Endothelial cell (in vitro differentiated cells): ENCODE results near the gene GPR84. TPM values are rescaled to one million over a fixed set of nuclear protein-coding genes. Genes with fewer than 3 reads are reported as not detected.
A peak's percentile ranks its signal among the peaks of the same experiment; 100 is the strongest.

Experiments
- DNase-seq: peaks from one replicate; pipeline ENCODE4 v3.0.0; 2021; ENCODE audit warnings: low spot score
- H3K27ac Mint-ChIP-seq: one replicate; pipeline ENCODE4 v1.8.0; 2021; ENCODE audit warnings: mixed read lengths, inconsistent platforms; ENCODE audit not compliant: unreplicated experiment
- H3K27me3 Mint-ChIP-seq: one replicate; pipeline ENCODE4 v1.8.0; 2021; ENCODE audit warnings: mild to moderate bottlenecking, moderate library complexity, mixed read lengths, inconsistent platforms; ENCODE audit not compliant: unreplicated experiment
- H3K36me3 Mint-ChIP-seq: one replicate; pipeline ENCODE4 v1.8.0; 2021; ENCODE audit warnings: mild to moderate bottlenecking, low read depth, mixed read lengths, inconsistent platforms; ENCODE audit not compliant: unreplicated experiment
- H3K4me1 Mint-ChIP-seq: one replicate; pipeline ENCODE4 v1.8.0; 2021; ENCODE audit warnings: mild to moderate bottlenecking, mixed read lengths, inconsistent platforms; ENCODE audit not compliant: unreplicated experiment
- H3K4me3 Mint-ChIP-seq: one replicate; pipeline ENCODE4 v1.8.0; 2021; ENCODE audit warnings: mild to moderate bottlenecking, mixed read lengths, inconsistent platforms; ENCODE audit not compliant: unreplicated experiment
- H3K9me3 Mint-ChIP-seq: one replicate; pipeline ENCODE4 v1.8.0; 2021; ENCODE audit warnings: mixed read lengths, inconsistent platforms; ENCODE audit not compliant: unreplicated experiment
- CTCF ChIP-seq: fragments of 200-600 bp; sonication (generic); IDR thresholded peaks from one replicate; pipeline ENCODE4 v1.5.0; 2021; ENCODE audit warnings: antibody characterized with exemption; ENCODE audit not compliant: unreplicated experiment
- total RNA-seq: library from RNA; stranded (reverse); fragmentation: NEBNext Ultra II Directional; extraction: Animal tissue kit (Norgen Biotek cat#: 25700); gene quantifications from one replicate; pipeline ENCODE4 v1.2.1, GENCODE V29; 2021; ENCODE audit not compliant: unreplicated experiment

The GPR84 gene
- total RNA-seq, 1 donor from 2014 or later = 0.41 TPM

- Mint-ChIP-seq H3K4me1 (peaks cover 55% of the 10 kb centered on the region), H3K36me3 (peaks cover 18% of the 10 kb centered on the region), H3K9me3 (no peaks in the 10 kb centered on the region), H3K27ac (peak overlapping the region; percentile 9), H3K27me3 (peaks cover 23% of the 10 kb centered on the region), H3K4me3 (peak overlapping the region; percentile 8)
- DNase-seq = no peak
- no peak for TF ChIP-seq CTCF
These were observed 25.4 kb upstream of the GPR84 start for GRCh38 chr12:54389607-54390175.

DNA sequence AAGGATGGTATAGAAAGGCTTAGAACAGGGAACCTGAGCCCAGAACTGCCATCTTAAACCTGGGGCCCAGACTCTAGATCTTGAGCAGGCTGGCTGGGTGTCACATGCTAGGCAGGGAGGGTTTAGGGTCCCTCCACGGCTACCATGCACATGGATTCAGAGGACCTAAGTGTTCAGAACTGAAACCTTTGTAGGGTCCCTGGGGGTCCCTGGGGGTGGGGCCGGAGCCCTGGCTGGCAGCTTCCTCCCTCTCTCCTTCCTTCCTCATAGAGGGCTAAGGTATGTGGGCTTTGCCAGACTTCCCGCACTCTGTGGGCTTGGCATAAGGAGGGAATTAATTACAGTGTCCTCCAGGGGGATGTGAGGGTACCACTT, 24.8 kb upstream of the GPR84 start:
- no peak for TF ChIP-seq CTCF
- no peak overlapping the region for H3K4me3 Mint-ChIP-seq
- H3K27me3 Mint-ChIP-seq = peaks cover 22% of the 10 kb centered on the region
- H3K9me3 Mint-ChIP-seq = no peaks in the 10 kb centered on the region
- H3K36me3 Mint-ChIP-seq = peaks cover 12% of the 10 kb centered on the region
- H3K4me1 Mint-ChIP-seq = peaks cover 53% of the 10 kb centered on the region
- DNase-seq = no peak
- H3K27ac Mint-ChIP-seq = no peak overlapping the region

DNA sequence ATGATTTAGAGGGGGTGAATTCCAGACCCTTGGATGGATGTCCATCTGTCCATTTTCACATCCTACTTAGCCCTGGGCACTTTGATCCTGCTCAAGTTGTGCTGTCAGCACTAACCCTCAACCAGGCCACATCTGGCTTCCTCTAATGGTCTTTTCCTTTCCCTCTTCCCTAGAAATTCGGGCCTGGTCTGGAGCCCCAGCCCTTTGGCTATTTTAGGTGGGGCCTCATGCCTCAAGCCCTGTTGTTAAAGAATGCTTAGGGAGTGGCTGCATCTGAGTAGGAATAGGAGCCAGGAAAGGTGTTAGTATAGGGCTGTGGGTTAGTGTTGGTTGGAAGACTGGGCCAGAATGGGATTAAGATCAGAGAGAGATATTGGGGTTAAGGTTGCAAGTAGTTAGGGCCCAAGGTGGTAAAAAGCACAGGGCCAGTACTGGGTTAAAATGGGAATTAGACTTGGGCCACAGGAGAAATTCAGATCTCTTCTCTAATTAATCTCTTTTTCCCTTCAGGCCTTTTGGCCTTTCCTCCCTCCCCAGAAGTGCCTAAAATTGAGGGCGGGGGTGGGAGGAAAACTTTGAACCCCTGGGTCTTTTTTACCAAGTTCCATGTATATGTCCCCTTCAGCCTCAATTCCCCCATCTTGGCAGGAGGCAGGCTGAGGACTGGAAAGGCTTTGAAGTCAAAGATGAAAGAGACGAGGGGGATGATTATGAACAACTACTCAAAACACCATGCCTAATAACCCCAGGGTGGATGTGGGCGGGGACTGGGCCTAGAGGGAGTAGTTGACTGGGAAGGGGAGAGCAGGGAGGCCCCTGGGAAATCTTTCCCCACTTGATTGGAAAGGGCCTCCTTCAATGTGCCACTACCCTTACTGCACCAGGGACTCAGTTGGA, 24.2 kb upstream of the GPR84 start:
- Mint-ChIP-seq H3K36me3 (peaks cover 6% of the 10 kb centered on the region), H3K27ac (peak overlapping the region; percentile 20), H3K27me3 (peaks cover 21% of the 10 kb centered on the region), H3K9me3 (no peaks in the 10 kb centered on the region), H3K4me1 (peaks cover 46% of the 10 kb centered on the region), H3K4me3 (no peak overlapping the region)
- no peak for TF ChIP-seq CTCF
- DNase-seq = no peak

GRCh38 chr12:54387114-54387467, 22.8 kb upstream of the GPR84 start:
- Mint-ChIP-seq H3K27ac (peak overlapping the region; percentile 36), H3K36me3 (peaks cover 5% of the 10 kb centered on the region)

More at GRCh38 chr12:54387114-54387467, 22.8 kb upstream of the GPR84 start:
- no peak for DNase-seq
- TF ChIP-seq CTCF = no peak
- Mint-ChIP-seq H3K27me3 (peaks cover 17% of the 10 kb centered on the region), H3K9me3 (no peaks in the 10 kb centered on the region), H3K4me1 (peaks cover 36% of the 10 kb centered on the region), H3K4me3 (peak overlapping the region; percentile 42)
